ENCODE data around the gene RNF144A.

RNF144A gene

DNA sequence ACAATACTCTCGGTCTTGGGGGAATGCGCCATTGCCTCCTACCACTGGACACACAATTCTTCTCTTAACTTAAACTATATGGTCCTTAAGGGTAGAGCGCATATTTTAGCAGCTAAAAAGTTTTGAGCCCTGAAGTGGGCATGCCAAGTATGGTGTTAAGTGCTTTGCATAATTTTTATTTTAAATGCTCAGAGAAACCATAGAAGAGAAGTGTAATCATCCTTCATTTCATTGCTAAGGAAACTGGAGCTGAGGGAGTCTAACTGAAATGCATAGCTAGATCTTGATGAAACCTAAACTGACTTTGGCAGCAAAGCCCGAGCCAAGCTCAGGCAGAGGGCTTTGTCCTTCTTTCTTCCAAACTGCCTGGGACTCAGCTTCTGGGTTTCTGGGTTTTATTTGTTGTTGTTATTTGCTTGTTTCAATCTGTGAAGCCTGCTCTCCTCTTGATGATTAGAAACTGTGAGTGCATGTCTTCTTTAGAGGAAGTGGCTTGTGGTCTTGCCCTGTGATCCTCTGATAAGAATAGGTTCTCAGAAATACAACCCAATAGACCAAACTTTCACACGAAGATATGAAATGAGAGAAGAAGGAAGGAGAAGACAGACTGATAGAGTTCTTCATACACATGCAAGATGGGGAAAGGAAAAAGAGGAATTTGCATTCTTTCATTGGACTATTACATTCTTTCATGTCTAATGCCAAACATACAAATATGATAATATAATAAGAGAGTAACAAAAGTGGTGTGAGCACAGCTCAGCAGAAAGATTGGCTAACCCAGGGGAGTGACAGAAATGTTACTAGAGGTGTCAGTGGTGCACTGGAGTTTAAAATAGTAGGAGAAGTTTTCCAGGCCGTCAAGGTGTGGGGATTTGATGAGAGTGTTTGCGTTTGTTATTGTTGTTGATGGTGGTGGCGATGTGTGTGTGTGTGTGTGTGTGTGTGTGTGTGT lies 7.5 kb upstream of the RNF144A start:
- DNase-seq (ENCODE audit: low read depth), result no peak

- no peak for DNase-seq (ENCODE audit: low read depth)
Observed at GRCh38 chr2:6911721-6912120, 5.5 kb upstream of the RNF144A start.

DNA sequence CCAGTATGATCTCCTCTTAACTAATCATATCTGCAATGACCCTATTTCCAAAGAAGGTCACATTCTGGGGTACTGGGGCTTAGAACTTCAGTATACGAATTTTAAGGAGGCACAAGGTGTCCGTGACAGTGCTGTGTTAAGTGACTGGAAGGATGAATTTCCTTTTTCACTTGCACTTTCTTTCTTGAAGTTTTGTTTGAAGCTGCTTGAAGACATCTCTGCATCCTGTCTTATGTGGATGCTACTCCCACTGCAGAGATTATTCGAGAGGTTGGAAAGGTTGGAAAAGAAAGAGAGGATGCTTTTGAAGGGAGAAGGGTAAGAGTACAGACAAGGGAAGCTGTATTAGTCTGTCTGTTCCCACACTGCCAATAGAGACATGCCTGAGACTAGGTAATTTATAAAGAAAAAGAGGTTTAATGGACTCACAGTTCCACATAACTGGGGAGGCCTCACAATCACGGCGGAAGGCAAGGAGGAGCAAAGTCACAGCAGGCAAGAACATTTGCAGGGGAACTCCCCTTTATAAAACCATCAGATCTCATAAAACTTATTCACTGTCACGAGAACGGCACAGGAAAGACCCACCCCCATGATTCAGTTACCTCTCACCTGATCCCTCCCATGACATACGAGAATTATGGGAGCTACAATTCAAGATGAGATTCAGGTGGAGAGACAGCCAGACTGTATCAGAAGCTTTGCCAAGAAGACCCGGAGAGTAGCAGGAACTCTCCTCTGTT lies 3.6 kb upstream of the RNF144A start:
- DNase-seq (ENCODE audit: low read depth), result no peak

DNA sequence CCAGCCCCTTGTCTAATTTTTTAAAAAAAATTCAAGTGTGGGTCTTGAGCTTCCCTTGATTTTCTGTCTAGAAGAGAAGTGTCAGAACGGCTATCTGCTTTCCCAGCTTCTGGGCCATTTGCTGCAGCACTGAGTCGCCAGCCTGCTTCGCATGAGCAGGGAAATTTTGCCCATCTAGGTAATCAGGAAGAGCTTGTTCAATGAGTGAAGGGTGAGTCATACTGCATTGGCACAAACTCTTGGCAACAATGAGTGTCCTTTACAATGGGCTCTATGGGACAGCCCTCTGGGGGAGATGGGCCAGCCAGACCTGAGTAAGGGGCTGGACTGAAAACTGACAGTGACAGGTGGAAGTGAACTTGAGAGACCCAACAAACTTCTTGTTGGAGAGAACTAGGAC lies 2.4 kb upstream of the RNF144A start:
- DNase-seq (ENCODE audit: low read depth), result no peak

DNA sequence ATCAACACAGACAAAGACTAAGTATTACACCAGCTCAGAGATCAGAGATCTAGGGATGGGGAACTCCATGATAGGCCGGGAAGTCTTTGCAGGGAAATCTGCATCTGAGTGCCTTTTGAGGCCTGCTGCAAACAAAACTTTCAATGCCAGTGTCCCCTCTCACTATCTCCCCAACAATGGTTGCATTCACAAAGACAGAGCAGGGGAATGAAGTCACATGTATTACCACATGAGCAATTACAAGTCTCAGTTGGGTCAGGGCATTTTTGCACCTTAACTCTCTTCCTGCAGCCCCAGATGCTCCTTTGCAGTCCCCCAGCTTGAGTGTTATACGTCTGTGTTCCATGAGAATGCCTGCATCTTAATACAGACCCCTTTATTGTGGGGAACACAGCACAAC lies 1.8 kb upstream of the RNF144A start:
- no peak for DNase-seq (ENCODE audit: low read depth)

DNA sequence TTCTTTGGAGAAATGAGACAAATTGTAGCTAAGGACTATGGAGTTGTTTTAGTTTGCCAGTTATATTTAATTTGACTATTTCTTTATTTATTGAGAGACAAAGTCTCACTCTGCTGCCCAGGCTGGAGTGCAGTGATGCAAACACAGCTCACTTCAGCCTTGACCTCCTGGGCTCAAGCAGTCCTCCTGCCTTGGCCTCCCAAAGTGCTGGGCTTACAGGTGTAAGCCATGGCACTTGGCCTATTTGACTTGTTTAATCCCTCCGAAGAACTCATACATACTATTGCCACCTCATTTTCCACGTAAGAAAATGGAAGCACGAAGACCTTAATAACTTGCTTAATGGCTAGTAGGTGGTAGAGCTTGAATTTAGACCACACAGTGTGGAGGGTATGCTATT lies 988 bp upstream of the RNF144A start:
- no peak for DNase-seq (ENCODE audit: low read depth)

DNA sequence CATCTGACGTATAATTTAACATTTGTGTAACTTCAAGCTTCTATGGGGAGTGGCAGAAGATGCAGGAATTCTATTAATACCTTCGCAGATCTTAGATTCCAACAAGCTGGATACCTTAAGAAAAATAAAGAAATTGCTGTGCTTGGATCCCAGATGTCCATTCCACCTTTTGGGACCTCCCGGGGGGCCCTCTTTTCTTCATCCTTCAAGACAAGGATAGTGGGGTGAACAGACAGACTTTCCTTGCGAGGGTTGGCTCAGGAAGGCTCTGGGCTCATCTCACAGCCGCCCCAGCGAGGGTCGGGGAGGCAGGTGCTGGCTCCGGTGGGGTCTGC lies 509 bp upstream of the RNF144A start:
- DNase-seq (ENCODE audit: low read depth), result no peak

DNA sequence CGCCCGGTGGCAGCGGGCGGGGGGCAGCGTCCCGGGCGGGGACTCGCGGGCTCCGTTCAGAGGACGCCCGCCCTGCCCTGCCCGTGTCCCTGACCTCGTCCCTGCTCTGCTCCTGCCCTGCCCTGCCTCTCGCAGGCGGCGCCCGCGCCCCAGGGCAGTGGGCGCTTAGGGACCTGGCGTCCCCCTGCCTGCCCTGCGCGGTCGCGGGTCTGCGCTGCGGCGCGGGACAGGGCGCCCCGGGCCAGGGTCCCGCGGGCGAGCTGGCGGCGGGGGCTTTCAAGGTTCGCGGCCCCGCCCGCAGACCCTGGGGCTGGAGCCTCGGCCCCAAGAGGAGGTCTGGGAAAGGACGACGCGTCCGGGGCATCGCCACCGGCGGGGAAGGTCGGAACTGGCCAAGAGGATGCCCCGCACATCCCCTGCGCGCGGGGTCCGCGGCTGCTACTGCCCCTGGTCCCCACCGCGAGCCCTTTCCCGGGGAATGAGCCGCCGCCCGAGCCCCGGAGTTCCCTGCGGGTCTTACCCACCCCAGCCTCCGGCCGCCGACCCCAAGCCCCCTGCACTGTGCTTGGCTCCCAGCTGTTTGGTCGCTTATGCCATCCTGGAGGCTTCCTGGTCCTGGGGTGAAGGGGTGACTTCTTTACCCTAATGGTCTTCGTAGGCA lies 679 bp downstream of the RNF144A start:
- DNase-seq (ENCODE audit: low read depth), result no peak

DNA sequence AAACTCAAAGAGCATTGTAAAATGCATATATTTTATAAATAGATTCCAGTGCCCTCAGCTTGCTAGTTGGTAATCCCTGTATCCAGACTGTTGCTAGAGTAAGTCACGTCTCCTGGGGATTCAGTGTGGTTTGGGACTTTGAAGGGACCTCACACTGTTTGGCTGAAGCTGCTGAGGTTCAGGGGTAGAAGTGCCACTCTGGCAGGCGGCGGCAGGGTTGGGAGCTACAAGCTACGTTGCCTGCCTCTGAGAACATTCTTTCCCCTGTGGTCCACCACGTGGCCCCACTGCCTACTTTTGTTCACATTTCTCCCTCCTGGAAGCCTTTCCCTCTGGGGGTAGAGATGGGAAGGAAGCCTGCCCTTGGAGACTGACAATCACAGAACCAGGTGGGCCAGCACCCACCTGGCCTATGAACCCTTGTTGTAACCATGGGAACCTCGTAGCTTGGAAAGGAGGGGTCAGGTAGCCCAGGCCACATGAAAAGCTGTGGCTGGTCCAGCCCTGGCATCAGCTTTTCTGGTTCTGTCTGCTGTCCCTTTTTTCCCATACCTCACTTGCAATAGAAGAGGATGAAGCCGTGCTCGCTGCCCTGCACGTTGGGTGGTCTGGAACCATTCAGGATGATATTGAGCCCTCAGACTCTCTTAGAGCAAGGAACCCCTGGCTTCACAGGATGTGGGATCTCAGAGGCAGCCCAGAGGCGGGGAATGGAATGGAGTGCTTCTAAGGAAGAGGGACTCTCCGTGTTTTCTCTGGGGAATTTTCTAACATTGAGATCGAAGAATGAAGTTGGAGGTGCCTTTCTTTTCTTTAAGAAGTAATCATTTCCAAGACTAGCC lies 2.9 kb downstream of the RNF144A start:
- DNase-seq (ENCODE audit: low read depth), result no peak

GRCh38 chr2:6920743-6921064 lies 3.5 kb downstream of the RNF144A start:
- DNase-seq (ENCODE audit: low read depth), result no peak

- DNase-seq (ENCODE audit: low read depth), result no peak
Observed at GRCh38 chr2:6921321-6921922, 4.2 kb downstream of the RNF144A start.

GRCh38 chr2:6922201-6922656 lies 5.0 kb downstream of the RNF144A start:
- no peak for DNase-seq (ENCODE audit: low read depth)

DNA sequence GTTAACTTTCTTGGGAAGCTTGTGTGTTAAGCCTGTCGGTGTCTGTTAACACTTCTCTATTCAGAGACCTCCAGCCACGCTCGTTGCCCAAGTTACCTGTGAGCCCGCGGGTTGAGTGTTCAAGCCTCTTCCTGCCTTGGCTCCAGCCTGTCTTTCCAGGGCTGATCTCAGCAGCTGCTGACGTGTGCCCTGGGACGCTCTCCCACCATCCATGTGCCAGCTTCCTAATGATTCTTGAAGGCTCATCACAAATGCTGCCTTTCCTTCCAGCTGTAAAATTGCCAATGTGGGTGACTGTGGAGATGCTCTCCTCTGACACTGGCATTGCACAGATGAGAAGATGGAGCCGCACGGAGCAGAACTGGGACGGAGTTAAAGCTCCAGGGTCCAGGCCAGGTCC lies 6.1 kb downstream of the RNF144A start:
- DNase-seq (ENCODE audit: low read depth), result no peak

GRCh38 chr2:6924101-6924923 lies 7.1 kb downstream of the RNF144A start:
- DNase-seq (ENCODE audit: low read depth), result no peak

DNA sequence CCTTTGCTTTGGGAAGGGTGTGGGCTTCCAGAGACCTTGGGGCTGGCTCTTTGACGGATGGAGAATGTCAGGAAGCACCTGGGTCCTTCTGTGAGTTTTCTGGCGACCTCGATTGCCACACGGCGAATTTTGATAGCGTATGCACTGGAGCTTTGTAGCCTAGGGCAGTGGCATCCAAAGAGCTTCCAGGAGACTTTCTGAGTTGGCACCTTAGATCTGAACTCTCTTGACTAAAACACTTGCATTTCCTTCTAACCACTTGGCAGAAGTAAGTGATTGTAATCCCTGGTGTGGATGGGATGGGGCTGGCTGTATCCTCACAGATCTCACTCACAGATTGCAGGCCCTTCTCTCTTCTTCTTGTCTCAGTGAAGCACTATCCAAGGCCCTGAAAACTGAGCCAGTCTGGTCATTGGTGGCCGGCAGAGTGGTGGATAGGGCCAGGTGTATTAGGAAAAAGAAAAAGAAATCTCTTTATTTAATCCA lies 7.8 kb downstream of the RNF144A start:
- DNase-seq (ENCODE audit: low read depth), result no peak

DNA sequence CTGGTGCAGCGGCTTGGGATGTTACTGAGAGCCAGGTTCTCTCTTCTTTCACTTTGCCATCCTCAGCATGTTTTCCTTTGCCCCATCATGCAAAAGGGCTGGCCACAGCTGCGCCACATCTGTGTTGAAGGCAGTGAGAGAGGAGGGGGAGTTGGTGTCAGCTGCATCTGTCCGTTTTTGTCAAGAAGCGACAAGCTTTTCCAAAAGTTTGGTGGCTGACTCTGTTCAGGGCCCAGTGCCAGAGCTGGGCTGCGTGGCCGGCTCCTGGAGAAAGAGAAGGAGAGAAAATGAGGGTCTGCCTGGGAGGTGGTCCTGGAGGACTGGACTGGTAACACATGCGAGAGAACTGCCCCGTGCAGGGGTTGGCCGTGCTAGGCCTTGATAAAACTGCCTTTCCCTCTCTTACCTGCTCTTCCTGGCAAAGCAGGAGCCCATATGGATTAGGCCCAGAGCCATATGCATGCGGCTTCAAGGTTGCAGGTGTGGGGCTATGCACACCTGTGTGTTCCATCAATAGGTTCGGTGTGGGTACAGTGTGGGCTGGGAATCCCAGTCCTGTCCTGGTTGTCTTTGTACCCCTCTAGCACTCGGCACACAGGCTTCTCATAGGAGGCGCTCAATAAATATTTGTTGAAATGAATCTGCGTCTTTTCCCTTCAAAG lies 9.0 kb downstream of the RNF144A start:
- DNase-seq (ENCODE audit: low read depth), result no peak

- DNase-seq (ENCODE audit: low read depth), result no peak
Observed at GRCh38 chr2:6927186-6927585, 10.0 kb downstream of the RNF144A start.

GRCh38 chr2:6927753-6928152 lies 10.5 kb downstream of the RNF144A start:
- no peak for DNase-seq (ENCODE audit: low read depth)

DNA sequence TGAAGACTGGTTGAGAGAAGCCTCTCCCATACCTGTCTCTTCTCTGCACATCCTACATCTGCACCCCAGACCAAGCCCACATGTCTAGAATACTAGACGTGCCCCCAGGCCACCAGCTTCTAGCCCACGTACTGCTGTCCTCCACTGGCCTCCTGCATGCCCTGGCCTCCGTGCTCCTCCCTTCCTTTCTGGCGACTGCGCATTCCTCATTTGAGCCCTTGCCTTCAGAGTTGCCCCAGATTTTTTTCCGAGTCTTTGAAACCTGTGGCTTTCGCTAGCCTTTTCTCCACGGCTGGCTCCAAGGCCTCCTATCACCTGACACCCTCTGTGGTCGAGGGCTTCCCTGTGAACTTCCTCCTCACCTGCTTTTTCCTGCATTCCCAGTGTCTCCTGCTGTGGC lies 11.2 kb downstream of the RNF144A start:
- no peak for DNase-seq (ENCODE audit: low read depth)

GRCh38 chr2:6929196-6929819 lies 12.1 kb downstream of the RNF144A start:
- no peak for DNase-seq (ENCODE audit: low read depth)
